ENCODE data around the gene PTCH2. TPM values are rescaled to one million over a fixed set of nuclear protein-coding genes. Genes with fewer than 3 reads are reported as not detected.

PTCH2 gene
- total RNA-seq, 4 donors from 2014 or later: 0.14 to 1.2 (median 0.64) TPM; not detected in 1

- no peaks in the 10 kb centered on the region for H3K4me1 ChIP-seq
- no peak for DNase-seq
- H3K4me3 ChIP-seq: no peak overlapping the region
- TF ChIP-seq, protein P1, sequence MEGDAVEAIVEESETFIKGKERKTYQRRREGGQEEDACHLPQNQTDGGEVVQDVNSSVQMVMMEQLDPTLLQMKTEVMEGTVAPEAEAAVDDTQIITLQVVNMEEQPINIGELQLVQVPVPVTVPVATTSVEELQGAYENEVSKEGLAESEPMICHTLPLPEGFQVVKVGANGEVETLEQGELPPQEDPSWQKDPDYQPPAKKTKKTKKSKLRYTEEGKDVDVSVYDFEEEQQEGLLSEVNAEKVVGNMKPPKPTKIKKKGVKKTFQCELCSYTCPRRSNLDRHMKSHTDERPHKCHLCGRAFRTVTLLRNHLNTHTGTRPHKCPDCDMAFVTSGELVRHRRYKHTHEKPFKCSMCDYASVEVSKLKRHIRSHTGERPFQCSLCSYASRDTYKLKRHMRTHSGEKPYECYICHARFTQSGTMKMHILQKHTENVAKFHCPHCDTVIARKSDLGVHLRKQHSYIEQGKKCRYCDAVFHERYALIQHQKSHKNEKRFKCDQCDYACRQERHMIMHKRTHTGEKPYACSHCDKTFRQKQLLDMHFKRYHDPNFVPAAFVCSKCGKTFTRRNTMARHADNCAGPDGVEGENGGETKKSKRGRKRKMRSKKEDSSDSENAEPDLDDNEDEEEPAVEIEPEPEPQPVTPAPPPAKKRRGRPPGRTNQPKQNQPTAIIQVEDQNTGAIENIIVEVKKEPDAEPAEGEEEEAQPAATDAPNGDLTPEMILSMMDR (IDR thresholded peaks at IDR 0.05): no peak
- TF ChIP-seq EP300 (IDR thresholded peaks at IDR 0.05; ENCODE audit: low read depth) (no peak), POLR2AphosphoS5 (IDR thresholded peaks at IDR 0.05) (no peak), POLR2A (IDR thresholded peaks at IDR 0.05) (no peak)
- H3K36me3 ChIP-seq: peaks cover 0 to 4% (median 0%) of the 10 kb centered on the region in 4 donors
- in situ Hi-C loops (cut with MboI; ENCODE audit: low pct_ligation_motif_present in 1 of 4, low pct_unique_long_range_greater_than_20kb in 1 of 4, low sequenced_read_pairs in 3 of 4): no loop called here
- H3K27ac ChIP-seq: no peak overlapping the region
- H3K27me3 ChIP-seq: no peaks in the 10 kb centered on the region
- H3K9me3 ChIP-seq: no peaks in the 10 kb centered on the region
- 80 to 94% methylated on average over 1 to 7 of the region's 7 CpGs for WGBS, 2 donors (ENCODE audit: low coverage in 1 of 2)
- intact Hi-C loops (cut with DNase I; ENCODE audit: low total_unique reads): no loop called here
Observed at GRCh38 chr1:44881011-44881632, 38.1 kb upstream of the PTCH2 start.

GRCh38 chr1:44874155-44874554 lies 31.1 kb upstream of the PTCH2 start:
- H3K9me3 ChIP-seq: no peaks in the 10 kb centered on the region
- no peak overlapping the region for H3K27ac ChIP-seq
- no peak for TF ChIP-seq POLR2A (IDR thresholded peaks at IDR 0.05)
- TF ChIP-seq EP300 (IDR thresholded peaks at IDR 0.05; ENCODE audit: low read depth): no peak
- TF ChIP-seq POLR2AphosphoS5 (IDR thresholded peaks at IDR 0.05): no peak
- TF ChIP-seq, protein P1 (IDR thresholded peaks at IDR 0.05): no peak
- H3K4me1 ChIP-seq: no peaks in the 10 kb centered on the region
- intact Hi-C loops (cut with DNase I; ENCODE audit: low total_unique reads) (no loop called here), in situ Hi-C loops (cut with MboI; ENCODE audit: low pct_ligation_motif_present in 1 of 4, low pct_unique_long_range_greater_than_20kb in 1 of 4, low sequenced_read_pairs in 3 of 4) (no loop called here)
- 60 to 94% methylated on average over 1 to 2 of the region's 2 CpGs for WGBS, 2 donors (ENCODE audit: low coverage in 1 of 2)
- peaks cover 0 to 17% (median 0%) of the 10 kb centered on the region in 4 donors for H3K36me3 ChIP-seq
- H3K4me3 ChIP-seq: no peak overlapping the region
- no peak for DNase-seq
- H3K27me3 ChIP-seq: no peaks in the 10 kb centered on the region

- Histone ChIP-seq H3K27me3 (no peaks in the 10 kb centered on the region), H3K27ac (no peak overlapping the region), H3K9me3 (no peaks in the 10 kb centered on the region), H3K4me1 (no peaks in the 10 kb centered on the region), H3K4me3 (no peak overlapping the region), H3K36me3 (peaks cover 0 to 14% (median 0%) of the 10 kb centered on the region in 4 donors)
- in situ Hi-C loops (cut with MboI; ENCODE audit: low pct_ligation_motif_present in 1 of 4, low pct_unique_long_range_greater_than_20kb in 1 of 4, low sequenced_read_pairs in 3 of 4): no loop called here
- intact Hi-C loops (cut with DNase I; ENCODE audit: low total_unique reads): no loop called here
- DNase-seq: no peak
- 94 to 100% methylated on average over 1 to 4 of the region's 4 CpGs for whole genome bisulfite sequencing, 2 donors (ENCODE audit: low coverage in 1 of 2)
- TF ChIP-seq, protein P1 (IDR thresholded peaks at IDR 0.05): no peak
- TF ChIP-seq POLR2A (IDR thresholded peaks at IDR 0.05) (no peak), EP300 (IDR thresholded peaks at IDR 0.05; ENCODE audit: low read depth) (no peak), POLR2AphosphoS5 (IDR thresholded peaks at IDR 0.05) (no peak)
Observed at GRCh38 chr1:44870096-44870495, 27.0 kb upstream of the PTCH2 start.

- no peak for TF ChIP-seq POLR2A (IDR thresholded peaks at IDR 0.05)
- TF ChIP-seq, protein P1 (IDR thresholded peaks at IDR 0.05): no peak
- no peak for TF ChIP-seq EP300 (IDR thresholded peaks at IDR 0.05; ENCODE audit: low read depth)
- TF ChIP-seq POLR2AphosphoS5 (IDR thresholded peaks at IDR 0.05): no peak
- intact Hi-C loops (cut with DNase I; ENCODE audit: low total_unique reads) (no loop called here), in situ Hi-C loops (cut with MboI; ENCODE audit: low pct_ligation_motif_present in 1 of 4, low pct_unique_long_range_greater_than_20kb in 1 of 4, low sequenced_read_pairs in 3 of 4) (no loop called here)
- no peak overlapping the region for H3K27ac ChIP-seq
- 93 to 100% methylated on average over 4 to 10 of the region's 10 CpGs for WGBS, 2 donors (ENCODE audit: low coverage in 1 of 2)
- no peak for DNase-seq
- H3K27me3 ChIP-seq: no peaks in the 10 kb centered on the region
- no peak overlapping the region for H3K4me3 ChIP-seq
- no peaks in the 10 kb centered on the region for H3K4me1 ChIP-seq
- H3K9me3 ChIP-seq: no peaks in the 10 kb centered on the region
- peaks cover 0 to 7% (median 0%) of the 10 kb centered on the region in 4 donors for H3K36me3 ChIP-seq
Observed at GRCh38 chr1:44867801-44868200, 24.7 kb upstream of the PTCH2 start.

Measured in transverse colon (tissue), 4 donors.